ENCODE measurements around the gene NDUFC1.

- no peak for TF ChIP-seq CTCF (IDR thresholded peaks at IDR 0.05 in 4 of 5, conservative IDR thresholded peaks at IDR 0.05 in 1 of 5)
- no peak for TF ChIP-seq POLR2A (IDR thresholded peaks at IDR 0.05)
Measured at GRCh38 chr4:139253046-139253445, 49.2 kb downstream of the NDUFC1 start.
